Tibial nerve (tissue), 4 donors: ENCODE measurements around the gene C9. TPM values are rescaled to one million over a fixed set of nuclear protein-coding genes. Genes with fewer than 3 reads are reported as not detected.

Experiments used
- DNase-seq, 2 donors: peaks; one replicate each; pipeline ENCODE4 v3.0.0-alpha.2; 2019; ENCODE audit warnings: low spot score in 2 of 2
- H3K27ac ChIP-seq, 4 donors: fragments of 200-600 bp; sonication (generic) in 3 of 4; one replicate each; pipeline ENCODE4 v1.5.1; 2017 to 2019; ENCODE audit warnings: mild to moderate bottlenecking in 1 of 4
- H3K27me3 ChIP-seq, 2 donors: fragments of 200-600 bp; sonication (generic) in 1 of 2; one replicate each; pipeline versions ENCODE4 v1.5.1 to v1.6.0; 2017 to 2019
- H3K36me3 ChIP-seq, 3 donors: fragments of 200-600 bp; sonication (generic); one replicate each; pipeline ENCODE4 v1.5.1; 2018 to 2019
- H3K4me1 ChIP-seq, 4 donors: fragments of 200-600 bp; sonication (generic) in 3 of 4; one replicate each; pipeline ENCODE4 v1.5.1; 2017 to 2019
- H3K4me3 ChIP-seq, 4 donors: fragments of 200-600 bp; sonication (generic) in 3 of 4; one replicate each; pipeline ENCODE4 v1.5.1; 2017 to 2019; ENCODE audit warnings: mild to moderate bottlenecking in 1 of 4, moderate library complexity in 1 of 4
- H3K9me3 ChIP-seq, 4 donors: fragments of 200-600 bp; sonication (generic) in 3 of 4; one replicate each; pipeline ENCODE4 v1.5.1; 2017 to 2019
- EP300 ChIP-seq, 2 donors: sonication (generic); formaldehyde crosslinking; IDR thresholded peaks; one replicate each; pipeline ENCODE4 v1.6.1; 2017; ENCODE audit warnings: antibody characterized with exemption in 2 of 2, mild to moderate bottlenecking in 1 of 2
- POLR2A ChIP-seq, 2 donors: fragments of 450-650 bp; IDR thresholded peaks; one replicate each; pipeline ENCODE4 v1.6.1; 2017; ENCODE audit warnings: antibody characterized with exemption in 2 of 2, mild to moderate bottlenecking in 2 of 2, moderate library complexity in 2 of 2
- WGBS, 2 donors: methylation state at CpG; one replicate each; pipeline ENCODE4 v1.1.5; 2018; 5-methylcytosine and 5-hydroxymethylcytosine counted together
- total RNA-seq, 4 donors: library from RNA; depleted of rRNA; stranded (reverse); fragments of >200 nt; gene quantifications; one replicate each; pipeline ENCODE4 v1.1.0, GENCODE V29; 2016
- TF ChIP-seq, protein P1 (sequence below), 5 experiments: fragments of 200-600 bp in 3 of 5; fragments of 450-650 bp in 2 of 5; sonication (generic) in 3 of 5; IDR thresholded peaks; one replicate each; pipeline ENCODE4 v1.5.1; 2016 to 2019; ENCODE audit warnings: antibody characterized with exemption in 5 of 5, mild to moderate bottlenecking in 3 of 5, moderate library complexity in 2 of 5

C9 gene
- not detected for total RNA-seq

DNA sequence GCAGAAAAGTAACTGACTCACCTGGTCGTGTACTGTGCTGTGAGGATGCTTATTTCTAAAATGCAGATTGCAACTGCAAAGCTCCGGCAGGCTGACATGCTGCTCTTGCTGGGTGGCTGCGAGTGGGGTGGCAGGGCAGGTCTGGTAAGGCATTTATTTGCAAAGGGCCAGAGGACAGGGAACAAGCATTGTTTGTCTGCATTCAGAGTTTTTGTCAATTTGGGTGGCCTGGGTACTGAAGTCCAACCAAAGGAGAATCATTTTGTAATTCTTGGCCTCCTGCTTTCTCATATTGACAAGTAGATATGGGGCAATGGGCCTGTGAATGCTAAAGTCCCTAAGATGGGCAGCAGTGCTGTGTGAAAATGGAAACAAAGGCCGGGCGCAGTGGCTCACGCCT, at the start of gene C9:
Gene C9 (minus strand): TSS at position 129 of the 400 bp plus-strand sequence. CDS start 31 bp downstream, at position 98.
- DNase-seq, result no peak
- Histone ChIP-seq H3K27me3 (no peaks in the 10 kb centered on the region), H3K4me1 (no peaks in the 10 kb centered on the region), H3K27ac (no peak within 1 kb of the TSS), H3K9me3 (no peaks in the 10 kb centered on the region), H3K36me3 (no peaks in the 10 kb centered on the region), H3K4me3 (no peak within 1 kb of the TSS)
- TF ChIP-seq, protein P1, sequence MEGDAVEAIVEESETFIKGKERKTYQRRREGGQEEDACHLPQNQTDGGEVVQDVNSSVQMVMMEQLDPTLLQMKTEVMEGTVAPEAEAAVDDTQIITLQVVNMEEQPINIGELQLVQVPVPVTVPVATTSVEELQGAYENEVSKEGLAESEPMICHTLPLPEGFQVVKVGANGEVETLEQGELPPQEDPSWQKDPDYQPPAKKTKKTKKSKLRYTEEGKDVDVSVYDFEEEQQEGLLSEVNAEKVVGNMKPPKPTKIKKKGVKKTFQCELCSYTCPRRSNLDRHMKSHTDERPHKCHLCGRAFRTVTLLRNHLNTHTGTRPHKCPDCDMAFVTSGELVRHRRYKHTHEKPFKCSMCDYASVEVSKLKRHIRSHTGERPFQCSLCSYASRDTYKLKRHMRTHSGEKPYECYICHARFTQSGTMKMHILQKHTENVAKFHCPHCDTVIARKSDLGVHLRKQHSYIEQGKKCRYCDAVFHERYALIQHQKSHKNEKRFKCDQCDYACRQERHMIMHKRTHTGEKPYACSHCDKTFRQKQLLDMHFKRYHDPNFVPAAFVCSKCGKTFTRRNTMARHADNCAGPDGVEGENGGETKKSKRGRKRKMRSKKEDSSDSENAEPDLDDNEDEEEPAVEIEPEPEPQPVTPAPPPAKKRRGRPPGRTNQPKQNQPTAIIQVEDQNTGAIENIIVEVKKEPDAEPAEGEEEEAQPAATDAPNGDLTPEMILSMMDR (IDR thresholded peaks at IDR 0.05), result no peak
- no peak for TF ChIP-seq EP300 (IDR thresholded peaks at IDR 0.05)
- WGBS, 2 donors, result 76 to 82% methylated on average over 6 of the region's 6 CpGs

DNA sequence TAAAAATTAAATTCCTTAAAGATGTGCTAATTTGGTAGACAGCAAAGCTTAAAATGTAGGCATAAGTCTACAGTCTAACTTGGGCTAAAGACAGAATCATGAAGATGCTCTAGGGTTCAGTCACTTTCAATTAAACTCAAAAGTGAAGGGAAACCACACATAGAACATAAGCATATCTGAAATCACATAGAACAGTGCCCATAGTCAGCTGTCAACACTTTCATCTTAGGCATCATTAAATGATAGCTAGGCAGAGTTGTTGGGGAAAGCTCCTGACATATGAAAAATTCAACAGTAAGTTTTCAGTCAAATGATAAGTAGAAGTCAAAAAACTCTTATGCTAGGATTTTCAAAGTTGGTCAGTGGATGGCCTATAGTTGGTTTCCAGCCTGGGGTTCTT, 49.5 kb upstream of the C9 start:
- DNase-seq, result no peak
- H3K36me3 ChIP-seq, result no peaks in the 10 kb centered on the region
- H3K9me3 ChIP-seq, result no peaks in the 10 kb centered on the region
- no peak overlapping the region for H3K4me3 ChIP-seq
- peak overlapping the region in 1 of 4 donors; percentile 81 for H3K27ac ChIP-seq
- H3K4me1 ChIP-seq, result peaks cover 0 to 88% (median 21%) of the 10 kb centered on the region in 4 donors
- H3K27me3 ChIP-seq, result no peaks in the 10 kb centered on the region
- TF ChIP-seq EP300 (IDR thresholded peaks at IDR 0.05) (no peak), POLR2A (IDR thresholded peaks at IDR 0.05) (no peak)
- TF ChIP-seq, protein P1 (IDR thresholded peaks at IDR 0.05), result no peak

DNA sequence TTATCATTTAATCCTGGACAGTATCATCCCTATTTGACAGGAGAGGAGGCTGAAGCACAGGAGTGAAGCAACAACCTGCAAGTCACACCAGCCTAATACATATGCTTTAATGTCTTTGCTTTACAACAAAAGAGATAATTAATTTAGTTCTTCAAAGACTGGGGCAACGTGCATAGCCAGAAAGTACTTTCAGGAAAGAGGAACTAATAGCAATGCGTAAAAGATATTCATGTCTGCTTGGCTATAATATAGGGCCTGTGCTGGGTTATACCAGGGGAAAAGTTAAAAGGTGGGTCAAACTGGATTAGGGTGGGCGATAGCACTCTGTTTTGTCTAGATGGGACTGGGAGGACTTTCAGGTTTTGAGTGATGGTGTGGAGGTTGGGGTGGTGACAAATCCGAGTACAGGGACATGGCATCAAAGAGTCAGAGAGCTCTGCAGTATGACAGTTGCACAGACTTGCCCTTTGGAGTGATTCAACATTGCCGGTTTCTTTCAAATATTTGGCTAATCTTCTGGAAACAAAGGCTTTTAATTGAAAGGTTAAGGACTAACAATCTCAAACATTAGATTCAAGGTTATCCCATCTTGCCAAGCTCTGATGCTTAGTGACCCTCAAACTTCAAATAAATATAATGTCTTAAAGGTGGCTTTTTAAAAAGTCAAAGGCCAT, 48.6 kb upstream of the C9 start:
- 61 to 70% methylated on average over 5 of the region's 5 CpGs for WGBS, 2 donors

DNA sequence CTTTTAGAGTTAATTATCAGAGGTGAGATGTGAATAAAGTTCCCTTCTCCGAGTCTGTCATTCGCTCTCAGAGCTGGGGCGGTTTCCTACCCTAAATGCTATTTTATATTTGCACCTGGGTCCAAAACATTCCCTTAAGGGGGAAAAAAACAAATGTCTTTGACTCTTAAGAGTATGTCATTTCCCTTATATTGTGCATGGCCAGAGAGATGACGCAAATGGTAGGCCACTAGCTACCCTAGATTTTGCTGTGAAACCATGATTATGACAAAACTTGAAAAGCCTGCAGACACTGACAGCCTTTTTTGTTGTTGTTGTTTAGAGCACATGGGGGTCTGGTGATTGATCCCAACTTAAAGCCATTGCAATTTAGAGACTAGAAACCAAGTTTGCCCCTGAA, 47.7 kb upstream of the C9 start:
- H3K4me3 ChIP-seq, result no peak overlapping the region
- H3K27ac ChIP-seq, result peak overlapping the region in 2 of 4 donors; percentile 42 to 81
- no peaks in the 10 kb centered on the region for H3K9me3 ChIP-seq
- H3K27me3 ChIP-seq, result no peaks in the 10 kb centered on the region
- WGBS, 2 donors, result 91 to 95% methylated on average over 4 of the region's 4 CpGs
- H3K36me3 ChIP-seq, result no peaks in the 10 kb centered on the region
- TF ChIP-seq EP300 (IDR thresholded peaks at IDR 0.05), result no peak
- TF ChIP-seq POLR2A (IDR thresholded peaks at IDR 0.05), result no peak
- TF ChIP-seq, protein P1 (IDR thresholded peaks at IDR 0.05), result no peak
- H3K4me1 ChIP-seq, result peaks cover 0 to 88% (median 21%) of the 10 kb centered on the region in 4 donors
- DNase-seq, result no peak

More for the DNA sequence above, 48.6 kb upstream of the C9 start:
- Histone ChIP-seq H3K27ac (peak overlapping the region in 2 of 4 donors; percentile 29 to 81), H3K27me3 (no peaks in the 10 kb centered on the region), H3K36me3 (no peaks in the 10 kb centered on the region), H3K9me3 (no peaks in the 10 kb centered on the region), H3K4me1 (peaks cover 0 to 89% (median 21%) of the 10 kb centered on the region in 4 donors), H3K4me3 (no peak overlapping the region)
- no peak for TF ChIP-seq POLR2A (IDR thresholded peaks at IDR 0.05)
- TF ChIP-seq, protein P1 (IDR thresholded peaks at IDR 0.05), result no peak
- TF ChIP-seq EP300 (IDR thresholded peaks at IDR 0.05), result no peak
- DNase-seq, result no peak

DNA sequence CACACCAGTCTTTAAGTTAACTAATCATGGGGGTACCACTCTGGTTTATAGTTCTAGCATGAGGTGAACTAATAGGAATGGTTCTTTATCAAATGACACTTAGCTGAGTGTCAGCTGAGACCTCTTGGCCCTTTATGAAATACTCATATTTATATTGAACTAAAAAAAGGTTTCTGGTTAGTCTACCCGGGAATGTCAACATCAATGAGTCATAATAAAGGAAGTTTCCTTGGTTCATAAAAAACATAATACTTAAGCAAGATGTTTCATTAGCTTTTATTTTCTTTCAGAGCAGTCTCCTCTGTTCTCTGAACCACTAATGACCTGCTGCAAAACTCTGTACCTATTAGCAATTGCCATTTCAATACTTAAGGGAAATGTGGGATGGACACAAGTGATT, 46.8 kb upstream of the C9 start:
- WGBS, 2 donors, result 13 to 14% methylated on average over 1 of the region's 1 CpG
- Histone ChIP-seq H3K27ac (peak overlapping the region in 2 of 4 donors; percentile 68 to 81), H3K27me3 (no peaks in the 10 kb centered on the region), H3K4me1 (peaks cover 0 to 81% (median 21%) of the 10 kb centered on the region in 4 donors), H3K4me3 (no peak overlapping the region), H3K9me3 (no peaks in the 10 kb centered on the region), H3K36me3 (no peaks in the 10 kb centered on the region)
- TF ChIP-seq POLR2A (IDR thresholded peaks at IDR 0.05) (no peak), EP300 (IDR thresholded peaks at IDR 0.05) (peak in 1 of 2 donors; percentile 65)
- TF ChIP-seq, protein P1 (IDR thresholded peaks at IDR 0.05), result no peak
- no peak for DNase-seq
